Measurements from ENCODE around the gene LMOD3.

DNA sequence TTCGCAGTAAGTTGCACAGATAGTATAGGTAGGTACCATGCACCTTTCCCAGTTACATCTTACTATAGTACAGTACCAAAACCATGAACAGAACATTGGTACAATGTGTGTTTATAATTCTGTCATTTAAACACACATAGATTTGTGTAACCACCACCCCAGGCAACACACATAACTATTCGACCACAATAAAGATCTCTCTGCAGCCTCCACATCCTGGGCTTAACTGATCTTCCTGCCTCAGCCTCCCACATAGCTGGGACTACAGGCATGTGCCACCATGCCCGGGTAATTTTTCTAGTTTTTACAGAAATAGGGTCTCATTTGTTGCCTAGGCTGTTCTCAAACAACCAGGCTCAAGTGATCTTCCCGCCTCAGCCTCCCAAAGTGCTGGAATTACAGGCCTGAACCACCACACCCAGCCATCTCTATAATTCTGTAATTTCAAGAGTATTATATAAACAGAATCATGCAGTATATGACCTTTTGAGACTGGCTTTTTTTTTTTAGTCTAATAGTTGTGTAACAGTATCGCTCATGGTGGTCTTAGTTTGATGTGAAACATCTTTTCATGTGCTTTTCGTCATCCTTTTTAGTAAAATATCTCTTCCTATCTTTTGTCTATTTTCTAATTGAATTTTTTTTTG, 57.0 kb downstream of the LMOD3 start:
- no peak for TF ChIP-seq POLR2A (IDR thresholded peaks at IDR 0.05)
- TF ChIP-seq, protein P1, sequence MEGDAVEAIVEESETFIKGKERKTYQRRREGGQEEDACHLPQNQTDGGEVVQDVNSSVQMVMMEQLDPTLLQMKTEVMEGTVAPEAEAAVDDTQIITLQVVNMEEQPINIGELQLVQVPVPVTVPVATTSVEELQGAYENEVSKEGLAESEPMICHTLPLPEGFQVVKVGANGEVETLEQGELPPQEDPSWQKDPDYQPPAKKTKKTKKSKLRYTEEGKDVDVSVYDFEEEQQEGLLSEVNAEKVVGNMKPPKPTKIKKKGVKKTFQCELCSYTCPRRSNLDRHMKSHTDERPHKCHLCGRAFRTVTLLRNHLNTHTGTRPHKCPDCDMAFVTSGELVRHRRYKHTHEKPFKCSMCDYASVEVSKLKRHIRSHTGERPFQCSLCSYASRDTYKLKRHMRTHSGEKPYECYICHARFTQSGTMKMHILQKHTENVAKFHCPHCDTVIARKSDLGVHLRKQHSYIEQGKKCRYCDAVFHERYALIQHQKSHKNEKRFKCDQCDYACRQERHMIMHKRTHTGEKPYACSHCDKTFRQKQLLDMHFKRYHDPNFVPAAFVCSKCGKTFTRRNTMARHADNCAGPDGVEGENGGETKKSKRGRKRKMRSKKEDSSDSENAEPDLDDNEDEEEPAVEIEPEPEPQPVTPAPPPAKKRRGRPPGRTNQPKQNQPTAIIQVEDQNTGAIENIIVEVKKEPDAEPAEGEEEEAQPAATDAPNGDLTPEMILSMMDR (IDR thresholded peaks at IDR 0.05 in 4 of 5, conservative IDR thresholded peaks at IDR 0.05 in 1 of 5): no peak
